IMR-90 (cell line): Measurements from ENCODE around the gene KLF12. TPM values are rescaled to one million over a fixed set of nuclear protein-coding genes. Genes with fewer than 3 reads are reported as not detected.

Experiments
- ATAC-seq: fragments of 200-7000 bp; cut with Tn5 transposase; 2 replicates; pipeline ENCODE4 v1.9.1; 2020; ENCODE audit warnings: low read depth, mild to moderate bottlenecking, moderate library complexity
- BruUV-seq: library from RNA; stranded (reverse); fragments of 400-500 nt; replicated peaks from 2 replicates; lab custom pipeline; 2021; lab: Mats Ljungman, UMichigan
- CTCF ChIA-PET: fragments of 300-600 bp; formaldehyde crosslinking; extraction: SDS; loops from one replicate; lab custom pipeline; 2021; ENCODE audit warnings: antibody characterized with exemption; lab: Yijun Ruan, JAX
- POLR2A ChIA-PET: fragments of 300-600 bp; sonication (Branson Sonifier 250); formaldehyde crosslinking; loops from one replicate; lab custom pipeline; 2022; ENCODE audit warnings: antibody characterized with exemption; ENCODE audit not compliant: unreplicated experiment; lab: Charles Lee
- DNase-seq: peaks from one replicate; pipeline ENCODE4 v3.0.0; 2013
- H2AFZ ChIP-seq: replicated peaks from 2 replicates; pipeline ENCODE3; 2013; ENCODE audit warnings: low read length, mild to moderate bottlenecking; ENCODE audit not compliant: poor library complexity
- H2AK5ac ChIP-seq: 2 replicates; pipeline ENCODE4 v1.6.1; 2013; ENCODE audit warnings: low read depth, low read length, inconsistent platforms
- H2AK9ac ChIP-seq: replicated peaks from 2 replicates; pipeline ENCODE3; 2013; ENCODE audit warnings: mild to moderate bottlenecking, low read depth, low read length, moderate library complexity; ENCODE audit not compliant: poor library complexity
- H2BK120ac ChIP-seq: 2 replicates; pipeline ENCODE4 v1.6.1; 2013; ENCODE audit warnings: low read depth, low read length, inconsistent platforms
- H2BK15ac ChIP-seq: 3 replicates; pipeline ENCODE4 v1.6.1; 2013; ENCODE audit warnings: low read depth, low read length, inconsistent platforms
- H2BK20ac ChIP-seq: 2 replicates; pipeline ENCODE4 v1.6.1; 2013; ENCODE audit warnings: low read depth, mild to moderate bottlenecking, inconsistent platforms, low read length, moderate library complexity
- H2BK5ac ChIP-seq: 2 replicates; pipeline ENCODE4 v1.6.1; 2013; ENCODE audit warnings: mild to moderate bottlenecking, low read depth, low read length, inconsistent platforms; ENCODE audit not compliant: poor library complexity, severe bottlenecking
- H3K14ac ChIP-seq: replicated peaks from 2 replicates; pipeline ENCODE4 v1.6.1; 2013; ENCODE audit warnings: low read depth, low read length, inconsistent platforms
- H3K18ac ChIP-seq: 2 replicates; pipeline ENCODE4 v1.6.1; 2013; ENCODE audit warnings: low read depth, low read length, control low read depth
- H3K23ac ChIP-seq: 2 replicates; pipeline ENCODE4 v1.6.1; 2013; ENCODE audit warnings: low read depth, low read length, inconsistent platforms
- H3K27ac ChIP-seq: 2 replicates; pipeline ENCODE4 v1.5.1; 2013; ENCODE audit warnings: mild to moderate bottlenecking, control low read depth, low read length; ENCODE audit not compliant: insufficient read depth
- H3K27me3 ChIP-seq: 2 replicates; pipeline ENCODE4 v1.6.1; 2013; ENCODE audit warnings: low read length; ENCODE audit not compliant: control insufficient read depth, insufficient read depth
- H3K36me3 ChIP-seq: 2 replicates; pipeline ENCODE4 v1.6.1; 2013; ENCODE audit warnings: low read length, mixed read lengths; ENCODE audit not compliant: control insufficient read depth, insufficient read depth
- H3K4ac ChIP-seq: 2 replicates; pipeline ENCODE4 v1.6.1; 2013; ENCODE audit warnings: low read depth, low read length, inconsistent platforms
- H3K4me1 ChIP-seq: 2 replicates; pipeline ENCODE4 v1.6.1; 2013; ENCODE audit warnings: low read length, mixed read lengths; ENCODE audit not compliant: control insufficient read depth, insufficient read depth
- H3K4me2 ChIP-seq: 2 replicates; pipeline ENCODE4 v1.6.1; 2013; ENCODE audit warnings: low read depth, mild to moderate bottlenecking, control low read depth, low read length, moderate library complexity
- H3K4me3 ChIP-seq: 2 replicates; pipeline ENCODE4 v1.5.1; 2013; ENCODE audit warnings: low read depth, mild to moderate bottlenecking, control low read depth, low read length, moderate library complexity; ENCODE audit not compliant: insufficient read depth
- H3K56ac ChIP-seq: 2 replicates; pipeline ENCODE4 v1.6.1; 2013; ENCODE audit warnings: low read length, inconsistent platforms; ENCODE audit not compliant: insufficient read depth; ENCODE audit errors: extremely low read depth
- H3K79me1 ChIP-seq, 2 experiments: 2 replicates each; pipeline ENCODE4 v1.6.1; 2013; ENCODE audit warnings: low read length in 2 of 2, inconsistent platforms in 1 of 2, low read depth in 1 of 2
- H3K9ac ChIP-seq: 2 replicates; pipeline ENCODE4 v1.6.1; 2013; ENCODE audit warnings: low read depth, low read length, control low read depth
- H3K9me1 ChIP-seq: 2 replicates; pipeline ENCODE4 v1.6.1; 2013; ENCODE audit warnings: low read length, inconsistent platforms; ENCODE audit not compliant: insufficient read depth
- H3K9me3 ChIP-seq: 2 replicates; pipeline ENCODE4 v1.6.1; 2013; ENCODE audit warnings: low read length; ENCODE audit not compliant: control insufficient read depth, insufficient read depth
- H4K20me1 ChIP-seq: 2 replicates; pipeline ENCODE4 v1.6.1; 2013; ENCODE audit warnings: low read length, inconsistent platforms; ENCODE audit not compliant: insufficient read depth
- H4K5ac ChIP-seq: 2 replicates; pipeline ENCODE4 v1.6.1; 2013; ENCODE audit warnings: mild to moderate bottlenecking, low read depth, low read length, control low read depth
- H4K8ac ChIP-seq, 2 experiments: 2 replicates each; pipeline ENCODE4 v1.6.1; 2013; ENCODE audit warnings: low read depth in 2 of 2, low read length in 2 of 2, control low read depth in 1 of 2, inconsistent platforms in 1 of 2
- H4K91ac ChIP-seq: 2 replicates; pipeline ENCODE4 v1.6.1; 2013; ENCODE audit warnings: low read depth, low read length, inconsistent platforms; ENCODE audit not compliant: insufficient read depth
- BHLHE40 ChIP-seq: fragments of 150-350 bp; IDR thresholded peaks from 2 replicates; pipeline ENCODE4 v1.6.1; 2016; ENCODE audit warnings: mild to moderate bottlenecking, low read depth, low read length
- CHD1 ChIP-seq: IDR thresholded peaks from 2 replicates; pipeline ENCODE4 v1.6.1; 2012; ENCODE audit warnings: low read depth, low read length, improper control_type of control experiment
- CTCF ChIP-seq: conservative IDR thresholded peaks from 2 replicates; pipeline ENCODE4 v1.5.1; 2012; ENCODE audit warnings: mild to moderate bottlenecking, low read depth, low read length, improper control_type of control experiment
- FOS ChIP-seq: fragments of 150-350 bp; IDR thresholded peaks from 2 replicates; pipeline ENCODE4 v1.6.1; 2016; ENCODE audit warnings: low read depth, low read length
- MAZ ChIP-seq: IDR thresholded peaks from 2 replicates; pipeline ENCODE4 v1.6.1; 2012; ENCODE audit warnings: low read depth, mild to moderate bottlenecking, low read length, improper control_type of control experiment, moderate library complexity, borderline replicate concordance
- MXI1 ChIP-seq: IDR thresholded peaks from 2 replicates; pipeline ENCODE4 v1.6.1; 2012; ENCODE audit warnings: low read depth, mild to moderate bottlenecking, low read length, moderate library complexity, borderline replicate concordance
- WGBS, 2 experiments: methylation state at CpG; one replicate each; pipeline versions ENCODE4 v1.1.5 to v1.1.7; 2013; ENCODE audit warnings: missing lambda C conversion rate in 2 of 2; ENCODE audit not compliant: insufficient read length in 1 of 2; ENCODE audit errors: extremely low coverage in 2 of 2; 5-methylcytosine and 5-hydroxymethylcytosine counted together
- dilution Hi-C: fragments of 300-500 bp; cut with HindIII; formaldehyde crosslinking; loops from one replicate; pipeline ENCODE4 v1.14.3; 2018; ENCODE audit warnings: low sequenced_read_pairs; ENCODE audit not compliant: unreplicated experiment
- in situ Hi-C: fragments of 300-500 bp; cut with MboI; formaldehyde crosslinking; loops from 3 replicates; pipeline ENCODE4 v1.14.3; 2019; ENCODE audit warnings: low sequenced_read_pairs, inconsistent platforms, mixed read lengths
- intact Hi-C: fragments of 100-400 bp; cut with micrococcal nuclease; formaldehyde crosslinking; loops from 2 replicates; pipeline ENCODE4 v1.10.0; 2022
- polyA plus RNA-seq, 3 experiments: library from polyadenylated mRNA; depleted of rRNA; stranded (reverse); fragments of >200 nt; gene quantifications; 2 replicates each; pipeline ENCODE4 v1.2.3, GENCODE V29; 2012; ENCODE audit warnings: low replicate concordance in 1 of 3
- total RNA-seq: library from RNA; depleted of rRNA; stranded (reverse); fragments of >200 nt; gene quantifications from 2 replicates; pipeline ENCODE4 v1.2.3, GENCODE V29; 2012

KLF12 gene
- total and polyA plus RNA-seq, 2 of the 4 experiments (the other 2 are of a cell fraction), result 8.8 to 44.8 TPM

- ChIA-PET POLR2A (no interaction called here), CTCF (no interaction called here)
- no peak overlapping the region for H4K5ac ChIP-seq
- no peak overlapping the region for H3K4me3 ChIP-seq
- no peak overlapping the region for H3K18ac ChIP-seq
- DNase-seq (no peak), ATAC-seq (no peak)
- no peak overlapping the region for H2AK5ac ChIP-seq
- no peak overlapping the region for H4K91ac ChIP-seq
- dilution Hi-C loops (no loop called here), in situ Hi-C loops (no loop called here), intact Hi-C loops (loop anchor here (5.0 kb wide), 1 partner anchor 35 kb away; no protein-coding TSS in a partner anchor)
- no TSS peak for BruUV-seq
- no peak overlapping the region for H3K27ac ChIP-seq
- no peak for TF ChIP-seq FOS
- TF ChIP-seq CTCF, result no peak
- TF ChIP-seq BHLHE40, result no peak
- TF ChIP-seq MAZ, result no peak
- no peak for TF ChIP-seq MXI1
- TF ChIP-seq CHD1, result no peak
- H3K4me1 ChIP-seq, result peaks cover 4% of the 10 kb centered on the region; the same call in 1 of the 2 replicates
- H3K36me3 ChIP-seq, result no peaks in the 10 kb centered on the region
- H2BK120ac ChIP-seq, result peak overlapping the region; percentile 27; the same call in 1 of the 2 replicates
- H2BK20ac ChIP-seq, result no peak overlapping the region
- no peak overlapping the region for H2AK9ac ChIP-seq
- H2AFZ ChIP-seq, result no peak overlapping the region
- H3K79me1 ChIP-seq, result peaks cover 17 to 53% of the 10 kb centered on the region in 2 experiments
- no peak overlapping the region for H2BK15ac ChIP-seq
- WGBS, 2 experiments, result no CpG with 5 or more reads among the region's 3 CpGs
- 0 out of 2 replicates have a peak overlapping the region, but pooled peaks have one; percentile 19 for H3K4ac ChIP-seq
- H3K27me3 ChIP-seq, result no peaks in the 10 kb centered on the region
- peaks cover 22% of the 10 kb centered on the region; the same call in 1 of the 2 replicates for H4K20me1 ChIP-seq
- H3K9ac ChIP-seq, result no peak overlapping the region
- H2BK5ac ChIP-seq, result no peak overlapping the region
- H3K4me2 ChIP-seq, result no peak overlapping the region
- H4K8ac ChIP-seq, result no peak overlapping the region
- peak overlapping the region; percentile 64; the same call in 1 of the 2 replicates for H3K23ac ChIP-seq
- H3K14ac ChIP-seq, result no peak overlapping the region; the same call in 1 of the 2 replicates
- H3K9me3 ChIP-seq, result no peaks in the 10 kb centered on the region
- H3K9me1 ChIP-seq, result no peaks in the 10 kb centered on the region; the same call in 1 of the 2 replicates
- H3K56ac ChIP-seq, result no peak overlapping the region
Observed at GRCh38 chr13:74092711-74093110, 41.5 kb downstream of the KLF12 start.
